ENCODE data around the gene C5orf34.

GRCh38 chr5:43548358-43548757 lies 33.4 kb upstream of the C5orf34 start:
- TF ChIP-seq CTCF (IDR thresholded peaks at IDR 0.05) (no peak), POLR2A (IDR thresholded peaks at IDR 0.05) (no peak)
